ENCODE results near the gene SMC3. TPM values are rescaled to one million over a fixed set of nuclear protein-coding genes. Genes with fewer than 3 reads are reported as not detected.

The SMC3 gene
- total RNA-seq, 1 experiment from 2014 or later = 64.3 TPM

DNA sequence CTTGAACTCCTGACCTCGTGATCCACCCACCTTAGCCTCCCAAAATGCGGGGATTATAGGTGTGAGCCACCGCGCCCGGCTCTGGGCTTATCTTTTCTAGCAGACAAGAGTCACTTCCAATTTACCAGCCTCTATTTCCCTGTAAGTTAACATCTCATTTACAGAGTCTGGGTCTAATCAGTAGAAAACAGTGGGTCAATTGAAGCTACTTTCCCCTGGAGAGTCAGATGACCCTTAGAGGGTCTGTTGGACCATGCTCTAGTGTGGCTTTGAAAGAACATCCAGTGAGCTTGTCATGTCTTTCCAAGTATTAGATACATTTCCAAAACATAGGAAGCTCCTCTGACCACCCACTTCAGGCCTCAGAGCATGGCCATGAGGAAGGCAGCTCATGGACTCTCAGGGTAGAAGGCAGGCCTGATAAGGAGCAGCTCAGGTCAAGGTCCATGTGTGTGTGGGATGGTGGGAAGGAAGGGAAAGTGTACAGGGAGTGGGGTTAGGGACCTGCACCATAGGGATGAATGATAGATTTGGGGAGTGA, 49.1 kb downstream of the SMC3 start:
- Histone ChIP-seq H3K27me3 (ENCODE audit: insufficient read depth, low read length) (0 out of 2 replicates have a peak, but pooled peaks cover 4% of the 10 kb centered on the region), H3K79me2 (ENCODE audit: insufficient read depth, low read length) (no peaks in the 10 kb centered on the region), H4K20me1 (ENCODE audit: insufficient read depth) (no peaks in the 10 kb centered on the region), H3K36me3 (ENCODE audit: control insufficient read depth in 1 of 2, insufficient read depth in 2 of 2, low read length in 2 of 2) (no peaks in the 10 kb centered on the region), H3K4me1 (ENCODE audit: control insufficient read depth in 1 of 2, insufficient read depth in 2 of 2, low read length in 2 of 2) (no peaks in the 10 kb centered on the region), H3K4me2 (ENCODE audit: low read length) (no peak overlapping the region), H3K9me2 (ENCODE audit: insufficient read depth) (no peaks in the 10 kb centered on the region), H2AFZ (ENCODE audit: low read depth, low read length, poor library complexity, severe bottlenecking) (no peak overlapping the region), H3K9me3 (ENCODE audit: control insufficient read depth in 1 of 2, insufficient read depth in 1 of 2, low read depth in 1 of 2, low read length in 2 of 2) (no peaks in the 10 kb centered on the region), H3K27ac (ENCODE audit: low read depth, low read length) (no peak overlapping the region), H3K4me3 (replicated peaks in 1 of 2; ENCODE audit: low read depth in 1 of 2, low read length in 2 of 2) (no peak overlapping the region), H3K9ac (ENCODE audit: low read length) (no peak overlapping the region)
- BruUV-seq (replicated peaks) = no TSS peak
- POLR2A ChIA-PET = no interaction called here
- TF ChIP-seq ELF1 (IDR thresholded peaks at IDR 0.05; ENCODE audit: borderline replicate concordance, low read depth) (no peak), POLR2AphosphoS5 (IDR thresholded peaks at IDR 0.05; ENCODE audit: low read depth, low read length) (no peak), EGR1 (IDR thresholded peaks at IDR 0.05; ENCODE audit: low read depth) (no peak), ZFX (IDR thresholded peaks at IDR 0.05) (no peak), SRF (IDR thresholded peaks at IDR 0.05; ENCODE audit: low read depth) (no peak), CEBPB (IDR thresholded peaks at IDR 0.05; ENCODE audit: low read depth) (no peak), ZNF274 (IDR thresholded peaks at IDR 0.05; ENCODE audit: low read depth, low read length) (no peak)
- intact Hi-C loops (cut with micrococcal nuclease) = loop anchor here (10.0 kb wide), 2 partner anchors 588 to 978 kb away; no protein-coding TSS in a partner anchor
- CTCF ChIA-PET = no interaction called here
- ATAC-seq = no peak
- RAD21 ChIA-PET (ENCODE audit: low non-redundant PET in 1 of 2, low total read pairs in 2 of 2, uncharacterized antibody in 2 of 2, unreplicated experiment in 2 of 2) = no interaction called here
- no peak for DNase-seq (ENCODE audit: low read depth, low spot score)

DNA sequence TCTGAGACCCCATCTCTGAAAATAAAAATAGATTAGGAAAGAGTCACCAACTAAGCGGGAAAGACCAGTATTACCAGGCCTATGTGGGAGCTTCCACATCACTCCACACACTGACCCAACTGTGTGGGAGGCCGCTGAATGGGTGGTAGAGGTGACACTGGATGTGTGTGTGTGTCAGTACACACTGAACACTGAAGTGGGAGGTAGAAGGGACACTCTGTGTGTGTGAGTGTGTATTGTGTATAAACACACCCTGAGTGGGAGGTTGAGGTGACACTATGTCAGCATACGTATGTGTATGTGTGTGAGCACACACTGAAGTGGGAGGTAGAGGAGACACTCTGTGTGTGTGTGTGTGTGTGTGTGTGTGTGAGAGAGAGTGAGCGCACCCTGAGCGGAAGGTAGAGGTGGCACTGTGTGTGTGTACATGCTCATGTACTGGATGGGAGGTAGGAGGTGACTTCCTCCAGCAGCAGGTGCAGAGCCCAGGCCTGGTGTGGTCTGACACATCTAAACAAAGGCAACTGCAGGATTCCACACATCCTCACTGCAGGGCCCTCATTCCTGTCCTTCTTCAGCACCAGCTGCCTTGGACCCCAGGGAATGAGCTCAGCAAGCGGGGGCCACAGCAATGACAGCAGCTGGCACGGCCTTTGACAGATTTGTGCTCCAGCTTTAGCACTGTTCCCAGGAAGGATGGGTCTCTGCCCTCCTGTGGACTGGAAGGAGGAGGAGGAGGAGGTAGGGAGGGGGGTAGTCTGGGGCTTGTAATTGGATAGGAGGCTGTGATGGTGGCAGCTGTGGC, 50.1 kb downstream of the SMC3 start:
- Histone ChIP-seq H3K9me2 (ENCODE audit: insufficient read depth) (no peaks in the 10 kb centered on the region), H2AFZ (ENCODE audit: low read depth, low read length, poor library complexity, severe bottlenecking) (no peak overlapping the region), H3K36me3 (ENCODE audit: control insufficient read depth in 1 of 2, insufficient read depth in 2 of 2, low read length in 2 of 2) (no peaks in the 10 kb centered on the region), H3K9me3 (ENCODE audit: control insufficient read depth in 1 of 2, insufficient read depth in 1 of 2, low read depth in 1 of 2, low read length in 2 of 2) (no peaks in the 10 kb centered on the region), H3K4me2 (ENCODE audit: low read length) (no peak overlapping the region), H3K79me2 (ENCODE audit: insufficient read depth, low read length) (no peaks in the 10 kb centered on the region), H3K9ac (ENCODE audit: low read length) (no peak overlapping the region), H3K27me3 (ENCODE audit: insufficient read depth, low read length) (no peaks in the 10 kb centered on the region), H4K20me1 (ENCODE audit: insufficient read depth) (no peaks in the 10 kb centered on the region), H3K4me1 (ENCODE audit: control insufficient read depth in 1 of 2, insufficient read depth in 2 of 2, low read length in 2 of 2) (no peaks in the 10 kb centered on the region), H3K27ac (ENCODE audit: low read depth, low read length) (no peak overlapping the region), H3K4me3 (replicated peaks in 1 of 2; ENCODE audit: low read depth in 1 of 2, low read length in 2 of 2) (no peak overlapping the region)
- ChIA-PET POLR2A (no interaction called here), RAD21 (ENCODE audit: low non-redundant PET in 1 of 2, low total read pairs in 2 of 2, uncharacterized antibody in 2 of 2, unreplicated experiment in 2 of 2) (no interaction called here), CTCF (no interaction called here)
- intact Hi-C loops (cut with micrococcal nuclease) = loop anchor here (10.0 kb wide), 2 partner anchors 587 to 977 kb away; no protein-coding TSS in a partner anchor
- TF ChIP-seq ZNF274 (IDR thresholded peaks at IDR 0.05; ENCODE audit: low read depth, low read length) = no peak
- TF ChIP-seq, protein P1, sequence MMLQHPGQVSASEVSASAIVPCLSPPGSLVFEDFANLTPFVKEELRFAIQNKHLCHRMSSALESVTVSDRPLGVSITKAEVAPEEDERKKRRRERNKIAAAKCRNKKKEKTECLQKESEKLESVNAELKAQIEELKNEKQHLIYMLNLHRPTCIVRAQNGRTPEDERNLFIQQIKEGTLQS (IDR thresholded peaks at IDR 0.05) = no peak
- no peak for TF ChIP-seq EZH2 (IDR thresholded peaks at IDR 0.05)
- TF ChIP-seq SP1 (IDR thresholded peaks at IDR 0.05; ENCODE audit: low read depth) = no peak
- no peak for TF ChIP-seq TCF7L2 (IDR thresholded peaks at IDR 0.05; ENCODE audit: borderline replicate concordance, extremely low read depth, insufficient read depth, insufficient read length)
- no peak for TF ChIP-seq EZH2phosphoT487 (IDR thresholded peaks at IDR 0.05; ENCODE audit: borderline replicate concordance)
- no peak for TF ChIP-seq POLR2AphosphoS5 (IDR thresholded peaks at IDR 0.05; ENCODE audit: low read depth, low read length)
- no peak for ATAC-seq
- no TSS peak for BruUV-seq (replicated peaks)
- no peak for DNase-seq (ENCODE audit: low read depth, low spot score)

Data from HCT116 (cell line).